Measurements from ENCODE around the gene CDKL5.

DNA sequence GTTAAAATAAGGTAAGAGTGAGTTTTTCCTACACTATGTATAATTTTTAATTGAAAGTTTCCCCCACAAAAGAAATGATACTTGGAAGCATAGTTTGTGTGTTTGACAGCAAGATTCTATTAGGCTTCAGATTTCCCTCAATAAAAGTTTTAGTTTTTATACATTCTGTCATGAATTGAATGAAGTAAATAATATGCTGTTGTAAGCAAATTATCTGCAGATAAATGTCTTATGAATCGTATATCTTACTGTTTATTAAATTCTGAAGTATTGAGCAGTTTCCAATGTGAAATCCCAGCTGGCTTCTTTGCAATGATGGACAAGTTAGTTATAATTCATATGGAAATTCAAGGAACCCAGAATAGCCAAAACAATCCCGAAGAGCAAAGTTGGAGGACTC lies 213.0 kb downstream of the CDKL5 start:
- TF ChIP-seq, protein P1, sequence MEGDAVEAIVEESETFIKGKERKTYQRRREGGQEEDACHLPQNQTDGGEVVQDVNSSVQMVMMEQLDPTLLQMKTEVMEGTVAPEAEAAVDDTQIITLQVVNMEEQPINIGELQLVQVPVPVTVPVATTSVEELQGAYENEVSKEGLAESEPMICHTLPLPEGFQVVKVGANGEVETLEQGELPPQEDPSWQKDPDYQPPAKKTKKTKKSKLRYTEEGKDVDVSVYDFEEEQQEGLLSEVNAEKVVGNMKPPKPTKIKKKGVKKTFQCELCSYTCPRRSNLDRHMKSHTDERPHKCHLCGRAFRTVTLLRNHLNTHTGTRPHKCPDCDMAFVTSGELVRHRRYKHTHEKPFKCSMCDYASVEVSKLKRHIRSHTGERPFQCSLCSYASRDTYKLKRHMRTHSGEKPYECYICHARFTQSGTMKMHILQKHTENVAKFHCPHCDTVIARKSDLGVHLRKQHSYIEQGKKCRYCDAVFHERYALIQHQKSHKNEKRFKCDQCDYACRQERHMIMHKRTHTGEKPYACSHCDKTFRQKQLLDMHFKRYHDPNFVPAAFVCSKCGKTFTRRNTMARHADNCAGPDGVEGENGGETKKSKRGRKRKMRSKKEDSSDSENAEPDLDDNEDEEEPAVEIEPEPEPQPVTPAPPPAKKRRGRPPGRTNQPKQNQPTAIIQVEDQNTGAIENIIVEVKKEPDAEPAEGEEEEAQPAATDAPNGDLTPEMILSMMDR (IDR thresholded peaks at IDR 0.05), result no peak
- TF ChIP-seq RNF2 (IDR thresholded peaks at IDR 0.05; ENCODE audit: borderline replicate concordance, low read depth), result no peak
- TF ChIP-seq POLR2A (IDR thresholded peaks at IDR 0.05; ENCODE audit: low read length), result no peak
- TF ChIP-seq, protein P2, sequence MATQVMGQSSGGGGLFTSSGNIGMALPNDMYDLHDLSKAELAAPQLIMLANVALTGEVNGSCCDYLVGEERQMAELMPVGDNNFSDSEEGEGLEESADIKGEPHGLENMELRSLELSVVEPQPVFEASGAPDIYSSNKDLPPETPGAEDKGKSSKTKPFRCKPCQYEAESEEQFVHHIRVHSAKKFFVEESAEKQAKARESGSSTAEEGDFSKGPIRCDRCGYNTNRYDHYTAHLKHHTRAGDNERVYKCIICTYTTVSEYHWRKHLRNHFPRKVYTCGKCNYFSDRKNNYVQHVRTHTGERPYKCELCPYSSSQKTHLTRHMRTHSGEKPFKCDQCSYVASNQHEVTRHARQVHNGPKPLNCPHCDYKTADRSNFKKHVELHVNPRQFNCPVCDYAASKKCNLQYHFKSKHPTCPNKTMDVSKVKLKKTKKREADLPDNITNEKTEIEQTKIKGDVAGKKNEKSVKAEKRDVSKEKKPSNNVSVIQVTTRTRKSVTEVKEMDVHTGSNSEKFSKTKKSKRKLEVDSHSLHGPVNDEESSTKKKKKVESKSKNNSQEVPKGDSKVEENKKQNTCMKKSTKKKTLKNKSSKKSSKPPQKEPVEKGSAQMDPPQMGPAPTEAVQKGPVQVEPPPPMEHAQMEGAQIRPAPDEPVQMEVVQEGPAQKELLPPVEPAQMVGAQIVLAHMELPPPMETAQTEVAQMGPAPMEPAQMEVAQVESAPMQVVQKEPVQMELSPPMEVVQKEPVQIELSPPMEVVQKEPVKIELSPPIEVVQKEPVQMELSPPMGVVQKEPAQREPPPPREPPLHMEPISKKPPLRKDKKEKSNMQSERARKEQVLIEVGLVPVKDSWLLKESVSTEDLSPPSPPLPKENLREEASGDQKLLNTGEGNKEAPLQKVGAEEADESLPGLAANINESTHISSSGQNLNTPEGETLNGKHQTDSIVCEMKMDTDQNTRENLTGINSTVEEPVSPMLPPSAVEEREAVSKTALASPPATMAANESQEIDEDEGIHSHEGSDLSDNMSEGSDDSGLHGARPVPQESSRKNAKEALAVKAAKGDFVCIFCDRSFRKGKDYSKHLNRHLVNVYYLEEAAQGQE (IDR thresholded peaks at IDR 0.05), result no peak
- no peak for TF ChIP-seq POLR2AphosphoS2 (conservative IDR thresholded peaks at IDR 0.05; ENCODE audit: low read length)
- TF ChIP-seq TFCP2L1 (CRISPR knock-in tag; IDR thresholded peaks at IDR 0.05), result no peak
- no peak for TF ChIP-seq JUNB (IDR thresholded peaks at IDR 0.05)
- TF ChIP-seq CBX2 (IDR thresholded peaks at IDR 0.05; ENCODE audit: borderline replicate concordance, low read depth), result no peak

Data from A549 (cell line).